ENCODE results near the gene SNAPC2.

SNAPC2 gene

DNA sequence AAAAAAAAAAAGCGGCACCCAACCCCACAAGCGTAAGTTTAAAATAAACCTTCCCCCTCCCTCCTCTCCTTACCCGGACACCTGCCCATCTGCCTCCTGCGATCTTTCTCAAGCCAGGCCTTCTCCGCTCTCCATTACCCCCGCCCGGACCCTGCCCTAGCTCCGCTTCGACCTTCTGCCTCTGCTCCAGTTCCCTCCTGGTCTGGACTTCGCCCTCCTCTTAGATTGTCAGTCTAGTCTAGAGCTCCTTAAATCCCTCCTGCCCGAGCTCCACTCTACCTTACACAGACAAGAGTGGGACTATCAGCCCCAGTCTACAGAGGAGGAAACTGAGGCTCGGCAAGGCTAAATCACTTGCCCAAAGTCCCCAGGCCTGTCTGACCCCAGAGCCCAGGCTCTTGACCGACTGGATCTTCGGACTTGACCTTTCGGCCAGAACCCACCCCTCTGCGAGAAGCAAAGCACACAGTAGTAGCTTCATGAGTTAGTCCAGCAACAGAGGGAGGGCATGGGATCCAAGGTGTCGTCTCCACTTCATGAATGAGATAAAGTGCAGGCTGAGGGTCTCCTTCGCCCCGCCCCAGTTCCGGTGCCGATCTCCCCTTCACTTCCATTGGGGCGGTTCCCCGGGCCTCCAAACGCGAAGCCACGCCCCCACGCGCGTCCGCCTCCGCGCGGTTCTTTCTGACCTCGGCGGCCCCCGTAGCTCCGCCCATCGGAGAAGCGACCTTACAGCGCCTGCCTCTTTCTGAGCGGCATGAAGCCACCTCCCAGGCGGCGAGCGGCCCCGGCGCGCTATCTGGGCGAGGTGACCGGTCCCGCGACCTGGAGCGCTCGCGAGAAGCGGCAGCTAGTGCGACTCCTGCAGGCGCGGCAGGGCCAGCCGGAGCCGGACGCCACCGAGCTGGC, at the start of gene SNAPC2:
Gene SNAPC2 (plus strand): TSS at position 729 of the 909 bp plus-strand sequence. CDS start 29 bp downstream, at position 758.
- peak; percentile 97 for DNase-seq

DNA sequence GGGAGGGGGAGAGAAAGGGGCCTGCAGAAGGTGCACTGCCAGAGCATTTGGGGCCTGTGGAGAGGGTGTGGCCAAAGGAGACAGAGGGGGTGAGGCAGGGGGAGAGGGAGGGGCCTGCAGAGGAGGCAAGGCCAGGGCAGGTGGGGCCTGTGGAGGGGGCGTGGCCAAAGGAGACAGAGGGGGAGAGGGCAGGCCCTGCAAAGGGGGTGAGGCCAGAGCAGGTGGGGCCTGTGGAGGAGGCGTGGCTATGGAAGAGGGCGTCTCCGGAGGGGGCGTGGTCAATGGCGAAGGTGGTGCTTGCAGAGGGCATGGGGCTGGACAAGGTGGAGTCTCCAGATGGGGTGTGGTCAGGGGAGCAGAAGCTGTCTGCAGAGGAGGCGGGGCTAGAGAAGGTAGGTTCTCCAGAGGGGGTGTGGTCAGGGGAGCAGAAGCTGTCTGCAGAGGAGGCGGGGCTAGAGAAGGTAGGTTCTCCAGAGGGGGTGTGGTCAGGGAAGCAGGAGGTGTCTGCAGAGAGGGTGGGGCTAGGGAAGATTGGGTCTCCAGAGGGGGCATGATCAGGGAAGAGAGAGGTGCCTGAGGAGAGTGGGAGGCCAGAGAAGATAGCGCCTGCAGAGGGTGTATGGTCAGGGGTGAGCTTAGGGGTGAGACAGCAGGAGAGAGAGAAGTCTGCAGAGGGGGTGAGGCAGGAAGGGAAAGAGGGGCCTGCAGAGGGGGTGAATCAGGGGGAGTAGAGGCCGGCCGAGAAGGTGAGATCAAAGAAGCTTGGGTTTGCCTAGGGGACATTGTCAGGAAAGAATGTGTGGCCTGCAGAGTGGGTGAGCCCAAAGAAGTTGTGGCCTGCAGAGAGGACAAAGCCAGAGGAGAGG, 49.3 kb upstream of the SNAPC2 start:
- peak in 1 of 2 donors; percentile 30 for DNase-seq

GRCh38 chr19:7871437-7872305, 48.5 kb upstream of the SNAPC2 start:
- peak; percentile 73 to 81 for DNase-seq

DNA sequence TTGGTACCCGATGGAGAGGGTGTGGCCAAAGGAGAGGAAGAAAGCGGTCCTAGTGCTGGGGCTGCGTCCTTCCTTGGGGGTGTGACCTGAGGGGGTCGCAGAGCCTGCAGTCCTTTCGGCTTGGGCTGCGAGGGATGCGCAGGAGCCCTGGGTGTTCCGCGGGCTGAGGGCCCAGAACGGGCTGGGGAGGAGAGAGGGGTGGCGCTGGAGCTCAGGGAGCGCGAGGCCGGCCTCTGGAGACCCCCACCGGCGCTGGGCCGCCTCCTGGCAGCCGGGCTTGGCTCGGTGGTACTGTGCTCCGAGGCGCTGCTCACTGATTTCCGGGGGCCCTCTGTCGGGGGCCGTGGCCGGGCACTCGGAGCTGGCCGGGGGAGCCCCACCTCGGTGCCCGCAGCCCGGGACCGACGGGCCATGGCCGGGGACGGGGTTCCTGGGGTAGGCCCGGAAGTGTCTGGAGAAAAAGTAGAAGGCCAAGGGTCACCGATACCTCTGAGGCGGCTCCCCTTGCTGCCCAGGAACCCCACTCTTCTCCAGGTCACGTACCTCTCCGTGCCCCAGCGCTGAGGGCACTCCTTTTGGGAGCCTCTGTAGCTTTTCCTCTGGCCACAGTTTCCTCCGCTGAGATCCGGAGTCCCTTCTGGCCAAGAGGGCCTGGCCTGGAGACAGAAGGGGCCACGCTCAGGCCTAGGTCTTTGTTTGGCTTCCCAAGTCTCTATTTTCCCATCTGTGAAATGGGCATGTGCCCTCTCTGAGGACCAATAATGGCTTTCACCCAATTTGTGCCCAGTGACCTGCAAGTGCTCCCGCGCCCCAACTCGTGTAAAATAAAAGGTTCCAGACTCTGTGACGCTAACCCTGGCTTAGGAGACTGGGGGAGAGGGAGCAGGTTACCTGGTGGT, 47.6 kb upstream of the SNAPC2 start:
- DNase-seq, result no peak

- no peak for DNase-seq
Observed at GRCh38 chr19:7873304-7874075, 46.6 kb upstream of the SNAPC2 start.

DNA sequence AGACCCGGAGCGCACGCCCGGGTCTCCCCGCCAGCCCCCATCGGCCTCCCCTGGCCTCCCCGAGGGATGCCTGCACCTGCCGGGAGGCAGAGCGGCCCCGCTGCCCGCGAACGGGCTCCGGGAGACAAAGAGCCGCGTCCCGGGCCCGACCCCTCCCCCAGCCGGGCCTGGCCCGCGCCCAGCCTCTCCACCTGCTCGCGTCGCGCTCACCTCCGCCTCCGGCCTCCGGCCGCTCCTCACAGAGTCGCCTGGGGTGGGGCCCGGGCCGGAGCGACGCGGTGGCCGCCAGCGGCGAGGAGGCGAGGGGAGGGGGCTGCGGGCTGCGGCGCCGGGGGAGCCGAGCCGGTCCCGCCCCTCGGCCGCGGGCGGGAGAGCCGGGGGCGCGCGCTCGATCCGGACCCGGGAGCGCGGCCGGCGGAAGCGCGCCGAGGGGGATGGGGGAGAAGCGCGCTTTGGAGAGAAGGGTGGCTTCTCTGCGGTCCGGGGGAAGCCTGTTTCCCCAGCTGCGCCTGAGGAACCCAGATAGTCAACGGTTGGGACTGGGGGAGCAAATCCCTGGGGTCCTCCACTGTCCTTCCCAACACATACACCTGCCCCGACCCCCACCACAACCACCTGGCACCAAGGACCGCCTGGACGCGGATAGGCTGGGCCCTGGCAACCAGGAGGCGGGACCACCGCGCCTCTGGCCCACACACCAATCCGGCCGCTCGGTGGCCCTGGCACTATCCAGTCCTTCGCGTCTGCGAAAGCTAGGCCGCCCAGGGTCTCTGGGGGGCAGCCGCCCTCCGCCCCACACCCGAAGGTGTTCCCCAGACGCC, 45.9 kb upstream of the SNAPC2 start, which contains the start of gene PRR36:
Gene PRR36 (minus strand): TSS at position 315 of the 821 bp plus-strand sequence. CDS start 701 bp downstream, outside the sequence.
- no peak for DNase-seq

GRCh38 chr19:7874897-7875273, 45.3 kb upstream of the SNAPC2 start:
- DNase-seq, result no peak

- no peak for DNase-seq
Observed at GRCh38 chr19:7877249-7877836, 42.8 kb upstream of the SNAPC2 start.

DNA sequence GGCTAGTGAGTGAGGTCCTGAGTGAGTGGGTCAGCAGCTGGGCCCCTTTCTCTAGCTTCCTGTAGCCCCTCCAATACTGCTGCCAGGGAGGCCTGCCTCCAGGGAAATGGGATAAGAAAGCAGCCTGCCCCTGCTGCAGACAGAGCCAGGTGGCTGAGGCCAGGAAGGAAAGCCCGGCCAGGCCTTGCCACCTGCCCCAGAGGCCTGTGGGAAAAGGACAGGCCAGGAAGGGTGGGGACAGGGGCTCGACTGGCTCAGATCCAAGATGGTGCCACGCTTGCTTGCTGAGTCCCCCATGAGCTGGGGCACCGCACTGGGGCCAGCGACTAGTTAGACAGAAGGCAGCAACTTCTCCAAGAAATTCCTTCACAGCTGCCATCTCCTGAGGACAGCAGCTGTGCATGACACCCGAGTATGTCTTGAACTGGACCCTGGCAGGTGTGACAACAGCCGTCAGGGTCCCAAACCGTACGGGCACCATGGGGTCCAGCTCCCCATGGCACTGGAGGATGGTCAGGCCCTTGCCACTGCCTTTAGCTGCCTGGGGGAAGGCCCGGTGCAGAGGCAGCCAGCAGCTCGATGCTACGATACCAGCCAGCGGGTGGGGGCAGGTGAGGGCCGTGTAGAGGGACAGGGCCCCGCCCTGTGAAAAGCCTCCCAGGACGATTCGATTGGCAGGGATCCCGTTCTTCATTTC, 40.9 kb upstream of the SNAPC2 start:
- no peak for DNase-seq

DNA sequence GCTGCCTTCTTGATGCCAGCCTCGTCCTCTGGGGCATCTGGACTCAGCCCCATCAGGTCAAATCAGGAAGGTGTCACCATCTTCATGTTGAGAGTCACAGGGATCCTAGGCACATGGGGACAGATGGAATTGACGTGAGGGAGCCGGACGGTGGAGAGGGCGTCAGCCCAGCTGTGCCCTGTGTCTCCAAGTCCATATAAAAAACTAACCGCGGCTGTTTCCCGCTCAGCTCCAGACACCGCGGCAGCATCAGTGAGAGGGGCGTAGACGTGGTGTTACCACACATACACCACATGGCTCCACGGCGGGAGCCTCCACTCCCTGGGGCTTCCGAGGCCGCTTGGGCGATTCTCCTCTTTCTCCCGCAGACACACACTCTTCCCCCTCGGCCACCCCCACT, 40.3 kb upstream of the SNAPC2 start:
- no peak for DNase-seq

DNA sequence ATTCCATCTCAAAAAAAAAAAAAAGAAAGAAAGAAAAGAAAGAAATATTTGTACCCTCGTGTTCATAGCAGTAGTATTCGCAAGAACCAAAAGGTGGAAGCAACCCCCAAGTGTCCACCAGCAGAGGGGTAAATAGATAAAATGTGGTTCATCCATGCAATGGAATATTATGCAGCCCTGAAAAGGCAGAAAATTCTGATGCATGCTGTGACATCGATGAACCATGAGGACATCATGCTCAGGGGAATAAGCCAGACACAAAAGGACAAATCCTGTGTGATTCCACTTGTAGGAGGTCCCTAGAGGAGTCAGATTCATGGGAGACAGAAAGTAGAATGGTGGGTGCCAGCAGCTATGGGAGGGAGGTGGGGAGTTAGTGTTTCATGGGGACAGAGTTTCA, 38.2 kb upstream of the SNAPC2 start:
- no peak for DNase-seq

- no peak for DNase-seq
Observed at GRCh38 chr19:7883105-7883504, 37.0 kb upstream of the SNAPC2 start.

GRCh38 chr19:7883796-7884570, 36.2 kb upstream of the SNAPC2 start:
- DNase-seq, result no peak

DNA sequence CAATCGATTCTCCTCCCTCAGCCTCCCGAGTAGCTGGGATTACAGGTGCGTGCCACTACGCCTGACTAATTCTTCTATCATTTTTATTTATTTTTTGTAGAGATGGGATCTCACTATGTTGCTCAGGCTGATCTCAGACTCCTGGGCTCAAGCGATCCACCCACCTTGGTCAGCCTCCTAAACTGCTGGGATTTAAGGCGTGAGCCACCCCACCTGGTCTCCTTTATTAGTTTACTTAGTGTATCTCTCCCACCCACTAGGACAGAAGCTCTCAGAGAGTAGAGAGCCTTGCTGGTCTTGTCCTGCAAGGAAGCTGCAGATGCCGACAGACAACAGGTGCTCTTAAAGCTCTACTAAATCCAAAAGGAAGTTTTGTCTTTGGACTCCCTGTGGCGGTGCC, 34.3 kb upstream of the SNAPC2 start:
- no peak for DNase-seq

DNA sequence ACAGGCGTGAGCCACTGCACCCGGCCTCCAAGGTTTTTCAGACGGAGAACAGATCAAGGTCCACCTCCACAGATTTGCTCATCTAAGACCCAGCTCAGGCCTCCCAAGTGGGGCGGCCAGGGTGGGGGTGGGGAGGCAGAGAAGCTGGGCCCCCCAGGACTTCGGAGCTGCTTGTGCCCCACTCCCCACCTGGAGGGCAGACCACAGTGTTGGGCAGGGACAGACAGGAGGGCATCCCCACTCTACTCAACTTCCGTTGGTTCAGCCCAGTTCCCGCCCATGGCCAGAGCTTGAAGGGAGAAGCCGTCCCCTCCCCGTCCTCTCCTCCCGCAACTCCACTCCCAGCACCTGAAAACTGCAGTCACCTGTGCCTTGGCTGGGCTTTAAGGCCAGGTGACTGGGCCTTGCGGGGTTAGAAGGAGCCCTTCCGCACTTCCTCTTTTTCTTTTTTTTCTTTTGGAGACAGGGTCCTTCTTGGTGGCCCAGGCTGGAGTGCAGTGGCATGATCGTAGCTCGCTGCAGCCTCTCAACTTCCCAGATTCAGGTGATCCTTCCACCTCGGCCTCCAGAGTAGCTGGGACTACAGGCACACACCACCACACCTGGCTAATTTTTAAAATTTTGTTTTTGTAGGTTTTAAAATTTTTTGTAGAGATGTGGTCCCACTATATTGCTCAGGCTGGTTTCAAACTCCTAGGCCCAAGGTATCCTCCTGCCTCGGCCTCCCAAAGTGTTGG, 32.6 kb upstream of the SNAPC2 start:
- no peak for DNase-seq

- DNase-seq, result peak; percentile 40 to 42
Observed at GRCh38 chr19:7888145-7888825, 31.9 kb upstream of the SNAPC2 start, which contains the start of gene LRRC8E. LRRC8E (plus strand) TSS chr19:7888510; CDS start chr19:7895604, 7,094 bp downstream.

Data from activated CD4-positive, alpha-beta T cell treated with anti-CD3 and anti-CD28 coated beads for 4 hours (primary cell).